HCT116 (cell line): Measurements from ENCODE around the gene LY86. TPM values are rescaled to one million over a fixed set of nuclear protein-coding genes. Genes with fewer than 3 reads are reported as not detected.

Experiments used
- ATAC-seq: fragments of 200-7000 bp; cut with Tn5 transposase; 2 replicates; pipeline ENCODE4 v1.9.1; 2020; ENCODE audit warnings: mild to moderate bottlenecking, moderate library complexity
- BruUV-seq: library from RNA; stranded (reverse); fragments of 400-500 nt; replicated peaks from 2 replicates; lab custom pipeline; 2021; lab: Mats Ljungman, UMichigan
- CTCF ChIA-PET: fragments of 300-600 bp; sonication (Branson Sonifier 250); formaldehyde crosslinking; loops from one replicate; lab custom pipeline; 2021; ENCODE audit warnings: antibody characterized with exemption; lab: Charles Lee
- POLR2A ChIA-PET: fragments of 300-600, 350-600 bp; sonication (Branson Sonifier 250); formaldehyde crosslinking; loops from one replicate; lab custom pipeline; 2021; ENCODE audit warnings: antibody characterized with exemption; lab: Charles Lee
- RAD21 ChIA-PET, 2 experiments: fragments of 300-600 bp; sonication (Branson Sonifier 250); formaldehyde crosslinking; loops; one replicate each; lab custom pipeline; 2023; ENCODE audit warnings: low total read pairs in 2 of 2; ENCODE audit not compliant: uncharacterized antibody in 2 of 2, unreplicated experiment in 2 of 2, low non-redundant PET in 1 of 2; lab: Charles Lee
- DNase-seq: peaks from one replicate; pipeline ENCODE4 v3.0.0-alpha.2; 2010; ENCODE audit warnings: low read depth, low spot score
- H2AFZ ChIP-seq: fragments of 200-600 bp; shearing (Covaris generic), sonication (generic); 2 replicates; pipeline ENCODE4 v1.6.1; 2017; ENCODE audit warnings: low read depth, mixed run types, mixed read lengths, antibody characterized with exemption, low read length; ENCODE audit not compliant: poor library complexity, severe bottlenecking
- H3K27ac ChIP-seq: 2 replicates; pipeline ENCODE4 v1.5.1; 2012; ENCODE audit warnings: low read depth, low read length
- H3K27me3 ChIP-seq: fragments of 200-600 bp; sonication (generic); 2 replicates; pipeline ENCODE4 v1.6.1; 2016; ENCODE audit warnings: mixed run types, low read length, mixed read lengths; ENCODE audit not compliant: insufficient read depth
- H3K36me3 ChIP-seq, 2 experiments: fragments of 200-500 bp in 1 of 2; fragments of 200-600 bp in 1 of 2; sonication (Bioruptor generic) in 1 of 2; sonication (generic) in 1 of 2; 2 replicates each; pipeline versions ENCODE4 v1.5.1 to v1.6.1; 2014 to 2016; ENCODE audit warnings: low read length in 2 of 2, inconsistent platforms in 1 of 2, mixed read lengths in 1 of 2, mixed run types in 1 of 2; ENCODE audit not compliant: insufficient read depth in 2 of 2, control insufficient read depth in 1 of 2
- H3K4me1 ChIP-seq, 2 experiments: fragments of 200-600 bp in 1 of 2; sonication (generic) in 1 of 2; 2 replicates each; pipeline versions ENCODE4 v1.5.1 to v1.6.1; 2012 to 2017; ENCODE audit warnings: low read length in 2 of 2, inconsistent platforms in 1 of 2, mild to moderate bottlenecking in 1 of 2, mixed read lengths in 1 of 2, mixed run types in 1 of 2, moderate library complexity in 1 of 2; ENCODE audit not compliant: insufficient read depth in 2 of 2, control insufficient read depth in 1 of 2
- H3K4me2 ChIP-seq: fragments of 200-600 bp; sonication (generic); 2 replicates; pipeline ENCODE4 v1.6.1; 2017; ENCODE audit warnings: mixed run types, low read length, mixed read lengths
- H3K4me3 ChIP-seq, 2 experiments: fragments of 200-600 bp in 1 of 2; sonication (generic) in 1 of 2; replicated peaks in 1 of 2; 2 replicates each; pipeline ENCODE4 v1.5.1; 2011 to 2016; ENCODE audit warnings: low read length in 2 of 2, control low read depth in 1 of 2, low read depth in 1 of 2, mild to moderate bottlenecking in 1 of 2, mixed read lengths in 1 of 2, mixed run types in 1 of 2
- H3K79me2 ChIP-seq: fragments of 200-600 bp; sonication (generic); 2 replicates; pipeline ENCODE4 v1.6.1; 2017; ENCODE audit warnings: mild to moderate bottlenecking, mixed run types, low read length, moderate library complexity, mixed read lengths; ENCODE audit not compliant: insufficient read depth
- H3K9ac ChIP-seq: fragments of 200-600 bp; sonication (generic); 2 replicates; pipeline ENCODE4 v1.6.1; 2016; ENCODE audit warnings: low read length, mixed read lengths
- H3K9me2 ChIP-seq: fragments of 200-600 bp; sonication (generic), shearing (Covaris generic); 2 replicates; pipeline ENCODE4 v1.6.1; 2017; ENCODE audit warnings: mixed run types, mild to moderate bottlenecking, moderate library complexity; ENCODE audit not compliant: insufficient read depth
- H3K9me3 ChIP-seq, 2 experiments: fragments of 200-500 bp in 1 of 2; fragments of 200-600 bp in 1 of 2; sonication (Bioruptor generic) in 1 of 2; sonication (generic) in 1 of 2; 2 replicates each; pipeline ENCODE4 v1.6.1; 2014 to 2017; ENCODE audit warnings: low read length in 2 of 2, mixed read lengths in 2 of 2, inconsistent platforms in 1 of 2, low read depth in 1 of 2, mild to moderate bottlenecking in 1 of 2, mixed run types in 1 of 2, moderate library complexity in 1 of 2; ENCODE audit not compliant: control insufficient read depth in 1 of 2, insufficient read depth in 1 of 2
- H4K20me1 ChIP-seq: fragments of 200-600 bp; sonication (generic), shearing (Covaris generic); 2 replicates; pipeline ENCODE4 v1.6.1; 2017; ENCODE audit warnings: mixed run types, mild to moderate bottlenecking, moderate library complexity; ENCODE audit not compliant: insufficient read depth
- ATF3 ChIP-seq: IDR thresholded peaks from 2 replicates; pipeline ENCODE4 v1.6.1; 2012
- CBX3 ChIP-seq: IDR thresholded peaks from 2 replicates; pipeline ENCODE4 v1.6.1; 2012; ENCODE audit warnings: low read depth
- CEBPB ChIP-seq: IDR thresholded peaks from 2 replicates; pipeline ENCODE4 v1.6.1; 2012; ENCODE audit warnings: low read depth
- ELF1 ChIP-seq: IDR thresholded peaks from 2 replicates; pipeline ENCODE4 v1.6.1; 2012; ENCODE audit warnings: low read depth, borderline replicate concordance
- EZH2 ChIP-seq: fragments of 200-600 bp; sonication (generic); IDR thresholded peaks from 2 replicates; pipeline ENCODE4 v1.6.1; 2017; ENCODE audit warnings: antibody characterized with exemption, mixed run types
- MAX ChIP-seq: IDR thresholded peaks from 2 replicates; pipeline ENCODE4 v1.6.1; 2012
- POLR2AphosphoS5 ChIP-seq: IDR thresholded peaks from 2 replicates; pipeline ENCODE4 v1.6.1; 2011; ENCODE audit warnings: mild to moderate bottlenecking, low read depth, low read length, moderate library complexity
- RAD21 ChIP-seq: IDR thresholded peaks from 2 replicates; pipeline ENCODE4 v1.6.1; 2012; ENCODE audit warnings: low read depth, mild to moderate bottlenecking
- SRF ChIP-seq: IDR thresholded peaks from 2 replicates; pipeline ENCODE4 v1.6.1; 2012; ENCODE audit warnings: low read depth
- TCF7L2 ChIP-seq: IDR thresholded peaks from 2 replicates; pipeline ENCODE4 v1.7.0; 2011; ENCODE audit warnings: borderline replicate concordance, inconsistent platforms; ENCODE audit not compliant: insufficient read depth, insufficient read length; ENCODE audit errors: extremely low read depth
- ZBTB33 ChIP-seq: IDR thresholded peaks from 2 replicates; pipeline ENCODE4 v1.6.1; 2011; ENCODE audit warnings: mild to moderate bottlenecking, low read length, moderate library complexity; ENCODE audit not compliant: insufficient replicate concordance; ENCODE audit errors: extremely low read depth
- ZNF274 ChIP-seq: fragments of 200-500 bp; sonication (Bioruptor generic); IDR thresholded peaks from 2 replicates; pipeline ENCODE4 v1.6.1; 2014; ENCODE audit warnings: mild to moderate bottlenecking, low read depth, low read length, inconsistent platforms
- intact Hi-C: fragments of 100-400 bp; cut with micrococcal nuclease; formaldehyde crosslinking; loops from 2 replicates; pipeline ENCODE4 v1.10.0; 2022
- total RNA-seq: library from RNA; stranded (reverse); gene quantifications from one replicate; pipeline ENCODE4 v1.2.1, GENCODE V29; 2021; ENCODE audit not compliant: unreplicated experiment

The LY86 gene
- total RNA-seq, 1 experiment from 2014 or later = not detected

GRCh38 chr6:6663421-6664135 lies 75.1 kb downstream of the LY86 start:
- H3K27me3 ChIP-seq = no peaks in the 10 kb centered on the region
- ChIA-PET CTCF (no interaction called here), RAD21 (no interaction called here), POLR2A (no interaction called here)
- no peaks in the 10 kb centered on the region for H3K9me3 ChIP-seq
- BruUV-seq = no TSS peak
- no peak overlapping the region for H3K4me2 ChIP-seq
- H3K9me2 ChIP-seq = no peaks in the 10 kb centered on the region
- ATAC-seq (0 out of 2 replicates have a peak, but pooled peaks have one; percentile 44), DNase-seq (no peak)
- H4K20me1 ChIP-seq = no peaks in the 10 kb centered on the region
- no peak overlapping the region for H2AFZ ChIP-seq
- H3K79me2 ChIP-seq = no peaks in the 10 kb centered on the region
- H3K4me3 ChIP-seq = no peak overlapping the region
- TF ChIP-seq RAD21 (no peak), MAX (no peak), EZH2 (no peak), ELF1 (no peak), POLR2AphosphoS5 (no peak), CBX3 (no peak), SRF (no peak)
- H3K4me1 ChIP-seq = peaks cover 0 to 4% of the 10 kb centered on the region in 2 experiments; a peak in 1 of 4 replicates
- intact Hi-C loops = no loop called here
- no peaks in the 10 kb centered on the region for H3K36me3 ChIP-seq
- no peak overlapping the region for H3K27ac ChIP-seq
- no peak overlapping the region for H3K9ac ChIP-seq

GRCh38 chr6:6665555-6666243 lies 77.2 kb downstream of the LY86 start:
- Histone ChIP-seq H3K9me3 (no peaks in the 10 kb centered on the region), H2AFZ (no peak overlapping the region), H3K79me2 (no peaks in the 10 kb centered on the region), H3K4me2 (no peak overlapping the region), H3K36me3 (no peaks in the 10 kb centered on the region), H3K4me3 (no peak overlapping the region), H3K9ac (no peak overlapping the region), H3K27ac (no peak overlapping the region), H3K27me3 (no peaks in the 10 kb centered on the region), H4K20me1 (no peaks in the 10 kb centered on the region), H3K4me1 (peaks cover 0 to 4% of the 10 kb centered on the region in 2 experiments; a peak in 1 of 4 replicates), H3K9me2 (no peaks in the 10 kb centered on the region)
- RAD21 ChIA-PET = no interaction called here
- DNase-seq = no peak
- intact Hi-C loops = no loop called here
- POLR2A ChIA-PET = interaction anchor here (1.3 kb wide), 1 partner anchor 10 kb away, joined by 3 read pairs; no protein-coding TSS in a partner anchor
- no peak for TF ChIP-seq ZBTB33
- no peak for TF ChIP-seq TCF7L2
- TF ChIP-seq CEBPB = no peak
- TF ChIP-seq ATF3 = no peak
- no peak for TF ChIP-seq ZNF274
- no TSS peak for BruUV-seq
- ATAC-seq = no peak
- CTCF ChIA-PET = interaction anchor here (0.9 kb wide), 1 partner anchor 8 kb away, joined by 4 read pairs; no protein-coding TSS in a partner anchor
